ENCODE measurements around the gene MARCHF3. TPM values are rescaled to one million over a fixed set of nuclear protein-coding genes. Genes with fewer than 3 reads are reported as not detected.
"Not testable (repeated sequence)": the region's sequence is repeated elsewhere in the genome, so short reads cannot be mapped to it uniquely, and the experiment has no call there.

MARCHF3 gene
- total RNA-seq, 1 donor from 2014 or later: 4.2 TPM

DNA sequence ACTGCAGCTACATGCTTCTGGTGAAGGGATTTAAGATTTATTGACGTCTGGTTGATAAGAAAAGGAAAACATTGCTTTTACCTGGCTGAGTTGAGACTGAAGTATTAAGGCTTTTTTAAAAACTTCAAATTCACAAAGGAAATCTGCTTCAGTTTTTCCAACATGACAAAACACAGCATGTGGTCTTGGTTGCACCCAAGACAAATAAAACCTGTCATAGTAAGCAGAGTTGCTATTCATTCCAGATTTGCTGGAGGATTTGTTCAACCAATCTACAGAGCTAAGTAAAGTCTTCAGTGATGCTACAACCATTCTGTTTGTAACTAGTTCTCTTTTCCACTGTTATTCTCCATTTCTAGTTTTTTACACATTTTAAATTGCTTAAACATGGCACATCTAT is 31.6 kb upstream of the MARCHF3 start:
- H3K27me3 Mint-ChIP-seq: no peaks in the 10 kb centered on the region
- intact Hi-C loops (cut with micrococcal nuclease): no loop called here
- H3K4me3 Mint-ChIP-seq: no peak overlapping the region
- no peak overlapping the region for H3K27ac Mint-ChIP-seq
- no peaks in the 10 kb centered on the region for H3K9me3 Mint-ChIP-seq
- H3K4me1 Mint-ChIP-seq: peaks cover 10% of the 10 kb centered on the region
- H3K36me3 Mint-ChIP-seq (ENCODE audit: low read depth): no peaks in the 10 kb centered on the region
- no peak for DNase-seq

DNA sequence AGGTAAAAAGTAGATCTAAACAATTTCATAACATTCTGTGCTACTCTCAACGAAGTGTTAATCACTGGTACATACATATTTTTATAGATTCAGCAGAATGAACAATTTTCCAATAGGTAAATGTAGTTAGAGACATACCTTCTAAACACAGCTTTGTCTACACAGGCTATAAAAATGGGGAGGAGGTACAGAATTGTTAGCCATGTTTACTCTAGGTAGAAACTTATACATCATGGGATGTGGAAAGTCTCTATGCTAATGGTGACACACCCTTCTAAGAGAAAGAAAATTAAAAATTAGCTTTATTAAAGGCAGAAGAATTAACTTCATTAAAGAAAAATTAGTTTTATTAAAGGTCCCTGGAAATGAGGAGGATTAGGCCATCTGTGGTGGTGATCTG is 31.2 kb upstream of the MARCHF3 start:
- no peak overlapping the region for H3K27ac Mint-ChIP-seq
- no peaks in the 10 kb centered on the region for H3K27me3 Mint-ChIP-seq
- H3K4me1 Mint-ChIP-seq: peaks cover 10% of the 10 kb centered on the region

DNA sequence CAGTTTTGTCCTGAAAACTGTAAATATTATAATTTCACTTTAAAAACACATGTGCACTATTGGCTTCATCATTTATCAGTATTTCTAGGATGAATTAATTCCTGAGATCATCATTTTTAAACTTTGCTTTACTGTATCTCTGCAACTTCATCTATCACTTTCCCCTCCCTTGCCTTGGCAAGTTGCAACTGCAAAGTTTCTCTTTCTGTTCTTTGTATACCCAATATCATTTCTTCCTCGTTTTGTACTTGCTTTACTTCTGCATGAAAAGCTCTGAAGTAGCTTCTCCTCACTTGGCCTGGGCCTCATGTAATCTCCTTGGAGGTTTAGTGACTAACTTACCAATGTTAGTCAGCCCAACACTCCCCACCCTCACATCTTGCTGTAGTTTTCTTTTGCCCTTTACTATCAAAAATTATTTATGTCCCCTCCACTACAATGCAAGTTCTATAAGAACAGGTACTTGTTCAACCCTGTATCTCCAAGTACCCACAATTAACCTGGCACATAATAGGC is 30.2 kb upstream of the MARCHF3 start:
- Mint-ChIP-seq H3K4me1 (peaks cover 10% of the 10 kb centered on the region), H3K27ac (peak overlapping the region; percentile 12), H3K9me3 (no peaks in the 10 kb centered on the region), H3K4me3 (no peak overlapping the region), H3K36me3 (ENCODE audit: low read depth) (peaks cover 8% of the 10 kb centered on the region), H3K27me3 (no peaks in the 10 kb centered on the region)
- intact Hi-C loops (cut with micrococcal nuclease): no loop called here
- no peak for DNase-seq

More for the DNA sequence above, 31.2 kb upstream of the MARCHF3 start:
- no peaks in the 10 kb centered on the region for H3K9me3 Mint-ChIP-seq
- H3K36me3 Mint-ChIP-seq (ENCODE audit: low read depth): no peaks in the 10 kb centered on the region
- intact Hi-C loops (cut with micrococcal nuclease): no loop called here
- H3K4me3 Mint-ChIP-seq: no peak overlapping the region
- DNase-seq: no peak

DNA sequence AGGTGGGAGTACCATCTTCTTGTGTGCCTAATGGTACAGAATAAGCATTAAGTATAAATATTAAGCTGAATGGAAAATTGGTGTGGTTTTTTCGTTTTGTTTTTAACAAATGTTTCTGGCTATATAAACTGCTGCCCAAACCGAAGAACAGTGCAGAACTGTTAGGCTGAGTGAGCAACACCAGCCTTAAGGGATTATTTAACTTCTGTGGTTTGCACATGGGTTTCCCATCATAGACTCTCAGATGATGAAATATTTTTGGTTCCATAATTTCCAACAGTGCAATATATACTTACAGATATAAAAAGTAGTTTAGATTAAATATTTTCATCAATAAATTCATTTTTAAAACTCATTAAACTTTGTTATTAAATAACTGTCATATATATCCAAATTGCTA is 26.5 kb upstream of the MARCHF3 start:
- DNase-seq: no peak
- Mint-ChIP-seq H3K4me3 (no peak overlapping the region), H3K36me3 (ENCODE audit: low read depth) (peaks cover 13% of the 10 kb centered on the region), H3K9me3 (no peaks in the 10 kb centered on the region), H3K27ac (no peak overlapping the region), H3K27me3 (no peaks in the 10 kb centered on the region), H3K4me1 (peaks cover 10% of the 10 kb centered on the region)
- intact Hi-C loops (cut with micrococcal nuclease): no loop called here

DNA sequence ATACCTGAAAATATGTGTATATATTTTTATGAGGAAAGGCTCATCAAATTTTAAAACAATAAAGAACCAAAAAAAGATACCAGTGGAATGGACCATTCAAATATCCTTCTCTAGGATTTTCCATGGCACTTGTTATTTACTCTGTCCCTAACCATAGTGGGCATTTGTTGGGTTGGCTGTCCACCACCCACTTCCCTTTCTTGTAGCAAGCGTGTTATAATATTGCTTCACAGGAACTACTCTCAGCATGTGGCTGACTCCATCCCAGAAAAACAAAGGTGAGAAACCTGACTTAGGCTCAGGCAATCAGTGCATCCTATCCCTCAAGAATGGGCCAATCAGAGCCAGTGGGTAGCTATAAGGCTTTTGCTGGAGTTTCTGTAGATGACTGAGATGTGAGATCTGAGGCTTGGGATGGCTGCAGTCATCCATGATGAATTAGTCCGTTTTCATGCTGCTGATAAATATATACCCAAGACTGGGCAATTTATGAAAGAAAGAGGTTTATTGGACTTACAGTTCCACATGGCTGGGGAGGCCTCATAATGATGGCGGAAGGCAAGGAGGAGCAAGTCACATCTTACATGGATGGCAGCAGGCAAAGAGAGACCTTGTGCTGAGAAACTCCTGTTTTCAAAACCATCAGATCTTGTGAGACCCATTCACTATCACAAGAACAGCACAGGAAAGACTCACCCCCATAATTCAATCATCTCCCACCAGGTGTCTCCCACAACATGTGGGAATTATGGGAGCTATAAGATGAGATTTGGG is 25.7 kb upstream of the MARCHF3 start:
- Mint-ChIP-seq H3K4me1 (peaks cover 7% of the 10 kb centered on the region), H3K9me3 (no peaks in the 10 kb centered on the region), H3K36me3 (ENCODE audit: low read depth) (peaks cover 13% of the 10 kb centered on the region), H3K4me3 (no peak overlapping the region), H3K27me3 (no peaks in the 10 kb centered on the region), H3K27ac (no peak overlapping the region)
- no peak for DNase-seq
- intact Hi-C loops (cut with micrococcal nuclease): no loop called here

DNA sequence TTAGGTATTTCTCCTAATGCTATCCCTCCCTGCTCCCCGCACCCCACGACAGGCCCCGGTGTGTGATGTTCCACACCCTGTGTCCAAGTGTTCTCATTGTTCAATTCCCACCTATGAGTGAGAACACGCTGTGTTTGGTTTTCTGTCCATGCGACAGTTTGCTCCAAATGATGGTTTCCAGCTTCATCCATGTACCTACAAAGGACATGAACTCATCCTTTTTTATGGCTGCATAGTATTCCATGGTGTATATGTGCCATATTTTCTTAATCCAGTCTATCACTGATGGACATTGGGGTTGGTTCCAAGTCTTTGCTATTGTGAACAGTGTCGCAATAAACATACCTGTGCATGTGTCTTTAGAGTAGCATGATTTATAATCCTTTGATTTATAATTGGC is 23.2 kb upstream of the MARCHF3 start:
- H3K4me3 Mint-ChIP-seq; H3K4me1 Mint-ChIP-seq; H3K27ac Mint-ChIP-seq; DNase-seq; H3K27me3 Mint-ChIP-seq; H3K9me3 Mint-ChIP-seq; intact Hi-C loops (cut with micrococcal nuclease): not testable (repeated sequence)
- peaks cover 13% of the 10 kb centered on the region for H3K36me3 Mint-ChIP-seq (ENCODE audit: low read depth)

DNA sequence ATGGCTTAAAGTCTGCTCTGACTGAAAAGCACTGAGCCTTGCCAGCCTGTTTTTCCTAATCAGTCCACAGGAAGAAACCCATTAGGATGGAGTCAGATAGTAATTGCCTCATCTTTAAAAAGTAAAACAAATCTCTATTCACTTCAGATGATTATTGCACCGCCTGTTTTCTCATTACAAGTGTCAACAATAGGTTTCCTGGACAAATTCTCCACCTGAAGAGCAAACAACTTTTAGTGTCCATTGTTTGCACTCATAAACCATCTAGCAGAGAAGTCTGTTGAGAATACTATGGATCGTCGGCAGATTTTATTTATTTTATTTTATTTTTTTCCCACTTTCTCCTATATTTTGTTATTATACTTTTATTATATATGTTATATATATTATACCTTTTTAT is 22.7 kb upstream of the MARCHF3 start:
- no peaks in the 10 kb centered on the region for H3K4me1 Mint-ChIP-seq
- H3K9me3 Mint-ChIP-seq: no peaks in the 10 kb centered on the region
- intact Hi-C loops (cut with micrococcal nuclease): no loop called here
- H3K27me3 Mint-ChIP-seq: no peaks in the 10 kb centered on the region
- no peak overlapping the region for H3K4me3 Mint-ChIP-seq
- no peak overlapping the region for H3K27ac Mint-ChIP-seq
- no peak for DNase-seq
- H3K36me3 Mint-ChIP-seq (ENCODE audit: low read depth): peaks cover 13% of the 10 kb centered on the region

DNA sequence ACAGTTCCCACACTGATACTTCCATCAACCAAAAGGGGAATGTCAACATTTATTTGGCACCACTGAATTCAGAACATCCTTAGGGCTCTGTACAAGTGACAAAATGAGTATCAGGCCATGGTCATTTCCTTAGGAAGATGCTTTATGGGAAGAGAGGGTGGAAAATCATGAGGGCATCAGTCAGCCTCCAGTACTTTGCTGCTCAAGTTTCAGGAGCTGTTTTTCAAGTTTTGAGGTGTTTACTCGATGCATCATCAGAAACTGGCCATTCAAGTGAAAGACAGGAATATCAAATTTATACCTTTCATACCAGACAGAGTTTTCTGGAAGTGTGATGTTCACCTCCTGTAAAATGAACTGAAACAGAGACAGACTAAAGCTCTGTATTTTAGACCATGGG is 21.2 kb upstream of the MARCHF3 start:
- Mint-ChIP-seq H3K36me3 (ENCODE audit: low read depth) (peaks cover 13% of the 10 kb centered on the region), H3K4me1 (no peaks in the 10 kb centered on the region), H3K4me3 (no peak overlapping the region), H3K9me3 (no peaks in the 10 kb centered on the region), H3K27ac (no peak overlapping the region), H3K27me3 (no peaks in the 10 kb centered on the region)
- intact Hi-C loops (cut with micrococcal nuclease): no loop called here
- no peak for DNase-seq

DNA sequence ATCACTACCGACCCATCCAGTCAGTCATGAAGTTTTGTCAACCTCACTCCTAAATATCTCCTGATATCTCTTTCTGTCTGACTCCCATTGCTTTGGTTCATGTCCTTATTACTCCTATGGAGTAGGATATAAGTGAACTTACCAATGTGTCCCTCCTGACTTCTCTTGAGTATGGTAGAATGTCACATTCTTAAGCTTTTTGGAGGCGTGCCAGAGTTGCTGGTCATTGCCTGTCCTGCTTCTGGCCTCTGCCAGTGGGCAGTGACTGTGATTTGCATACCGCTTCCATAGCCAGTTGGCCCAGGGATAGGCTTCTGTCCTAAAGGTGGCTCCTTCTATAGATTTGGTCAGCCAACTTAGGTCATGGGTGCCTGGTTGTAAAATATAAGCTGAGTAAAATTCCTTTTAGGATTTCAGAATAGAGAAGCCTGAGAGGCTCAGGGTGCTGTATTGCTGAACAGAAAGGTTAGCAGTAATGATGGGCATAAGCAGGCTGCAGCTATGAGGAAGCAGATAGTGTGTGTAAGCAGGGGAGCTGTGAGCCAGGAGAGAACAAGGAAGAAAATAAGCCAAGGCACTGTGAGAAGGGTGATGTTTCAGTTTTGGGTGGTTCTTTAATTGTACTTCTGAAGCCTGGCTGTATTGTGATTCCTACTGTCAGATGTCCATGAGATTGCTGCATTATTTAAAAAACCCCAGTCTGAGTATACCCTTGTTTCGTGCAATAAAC is 16.1 kb upstream of the MARCHF3 start:
- Mint-ChIP-seq H3K36me3 (ENCODE audit: low read depth) (no peaks in the 10 kb centered on the region), H3K27ac (no peak overlapping the region), H3K9me3 (no peaks in the 10 kb centered on the region), H3K27me3 (no peaks in the 10 kb centered on the region), H3K4me1 (no peaks in the 10 kb centered on the region), H3K4me3 (no peak overlapping the region)
- no peak for DNase-seq
- intact Hi-C loops (cut with micrococcal nuclease): no loop called here

DNA sequence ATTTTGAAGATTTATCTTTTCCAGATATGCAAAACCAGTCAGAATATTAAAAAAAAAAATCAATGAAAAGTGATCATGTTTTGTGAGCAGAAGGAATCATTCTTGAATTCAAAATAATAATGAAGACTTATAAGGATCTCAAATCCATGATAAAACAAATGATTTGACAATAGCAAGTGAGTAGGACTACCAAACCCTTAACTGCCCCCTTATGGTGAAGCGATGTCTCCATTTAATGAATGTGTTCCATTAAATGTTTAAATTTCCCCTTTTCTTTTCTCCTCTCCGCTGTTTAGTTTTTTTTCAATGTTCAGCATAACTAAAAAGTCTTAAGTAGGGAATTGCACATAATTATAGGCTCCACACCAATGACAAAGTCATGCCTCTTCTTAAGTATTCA is 12.2 kb upstream of the MARCHF3 start:
- H3K9me3 Mint-ChIP-seq: no peaks in the 10 kb centered on the region
- no peak overlapping the region for H3K4me3 Mint-ChIP-seq
- DNase-seq: no peak
- intact Hi-C loops (cut with micrococcal nuclease): no loop called here
- no peak overlapping the region for H3K27ac Mint-ChIP-seq
- no peaks in the 10 kb centered on the region for H3K27me3 Mint-ChIP-seq
- H3K4me1 Mint-ChIP-seq: no peaks in the 10 kb centered on the region
- H3K36me3 Mint-ChIP-seq (ENCODE audit: low read depth): no peaks in the 10 kb centered on the region

DNA sequence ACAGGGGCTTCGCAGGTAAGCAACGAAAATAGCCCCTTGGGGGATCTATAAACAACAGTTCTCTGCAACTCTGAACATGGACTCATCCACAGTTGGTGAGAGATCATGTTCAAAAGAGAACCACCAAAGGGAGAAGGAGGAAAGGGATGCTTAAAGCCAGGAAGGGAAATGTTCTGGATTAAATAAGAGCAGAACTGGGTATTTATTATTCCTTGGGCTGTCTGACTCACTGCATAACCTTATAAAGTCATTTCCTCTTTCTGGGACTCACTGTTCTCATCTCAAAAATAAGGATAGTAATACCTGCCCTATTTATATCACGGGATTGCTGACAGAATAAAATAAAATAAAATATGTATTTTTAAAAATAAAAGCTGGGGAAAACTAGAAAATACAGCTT is 11.2 kb upstream of the MARCHF3 start:
- no peak overlapping the region for H3K4me3 Mint-ChIP-seq
- intact Hi-C loops (cut with micrococcal nuclease): no loop called here
- no peaks in the 10 kb centered on the region for H3K4me1 Mint-ChIP-seq
- DNase-seq: no peak
- H3K9me3 Mint-ChIP-seq: no peaks in the 10 kb centered on the region
- no peak overlapping the region for H3K27ac Mint-ChIP-seq
- no peaks in the 10 kb centered on the region for H3K27me3 Mint-ChIP-seq
- no peaks in the 10 kb centered on the region for H3K36me3 Mint-ChIP-seq (ENCODE audit: low read depth)

DNA sequence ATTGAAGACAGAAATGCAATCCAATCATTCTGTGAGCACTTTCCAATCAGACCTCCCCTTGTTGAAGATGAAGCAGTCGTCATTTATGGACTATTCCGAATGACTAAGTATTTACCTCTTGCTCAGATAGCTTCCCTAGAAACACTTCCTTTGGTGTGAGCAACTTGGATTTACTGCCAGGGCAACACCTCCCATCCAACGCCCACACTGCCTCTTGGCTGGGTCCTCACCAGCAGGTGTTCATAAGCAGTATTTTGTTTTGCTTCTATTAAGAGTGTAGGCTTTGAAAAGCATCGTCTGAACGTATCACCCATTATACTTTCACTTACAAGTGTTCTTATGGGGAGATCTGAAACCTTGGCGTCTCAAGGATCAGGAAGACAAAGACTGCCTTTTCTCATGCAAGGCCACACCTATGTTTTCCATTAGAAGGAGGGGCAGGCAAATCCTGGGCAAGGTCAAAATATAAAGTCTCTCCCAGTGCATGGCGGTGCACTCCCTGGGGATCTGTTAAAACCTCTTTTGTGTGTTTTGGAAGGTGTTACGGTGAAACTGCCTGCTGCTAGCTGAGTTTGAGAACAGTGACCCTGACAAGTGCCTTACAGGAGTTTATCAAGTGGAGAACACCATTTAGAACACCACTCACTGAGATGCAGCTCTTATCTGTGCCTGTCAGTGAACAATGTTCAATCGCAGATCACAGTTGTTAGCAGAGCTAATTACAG is 10.6 kb upstream of the MARCHF3 start:
- H3K27me3 Mint-ChIP-seq: no peaks in the 10 kb centered on the region

DNA sequence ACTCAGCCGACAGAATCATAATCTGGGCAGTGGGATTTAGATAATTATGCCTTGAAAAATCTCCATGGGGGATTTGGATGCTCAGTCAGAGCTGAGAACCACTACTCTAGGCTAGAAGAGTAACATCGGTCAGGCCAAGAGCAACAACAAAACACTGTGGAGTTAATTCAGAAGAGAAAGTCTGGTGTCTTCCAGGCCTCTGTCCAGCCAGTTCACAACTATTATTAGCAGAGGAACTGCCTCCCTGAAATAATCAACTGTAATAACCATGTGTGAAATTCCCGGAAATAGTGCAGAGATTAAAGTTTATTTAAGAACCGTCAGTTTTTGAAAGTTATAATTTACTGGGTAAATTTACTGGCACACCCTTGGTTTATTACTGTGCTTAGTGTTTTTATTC is 8.2 kb upstream of the MARCHF3 start:
- Mint-ChIP-seq H3K4me1 (no peaks in the 10 kb centered on the region), H3K27me3 (peaks cover 8% of the 10 kb centered on the region), H3K36me3 (ENCODE audit: low read depth) (no peaks in the 10 kb centered on the region), H3K27ac (no peak overlapping the region), H3K9me3 (no peaks in the 10 kb centered on the region), H3K4me3 (no peak overlapping the region)
- intact Hi-C loops (cut with micrococcal nuclease): no loop called here
- no peak for DNase-seq

More for the DNA sequence above, 10.6 kb upstream of the MARCHF3 start:
- Mint-ChIP-seq H3K36me3 (ENCODE audit: low read depth) (no peaks in the 10 kb centered on the region), H3K9me3 (no peaks in the 10 kb centered on the region), H3K4me1 (no peaks in the 10 kb centered on the region), H3K4me3 (no peak overlapping the region), H3K27ac (no peak overlapping the region)
- no peak for DNase-seq
- intact Hi-C loops (cut with micrococcal nuclease): no loop called here

DNA sequence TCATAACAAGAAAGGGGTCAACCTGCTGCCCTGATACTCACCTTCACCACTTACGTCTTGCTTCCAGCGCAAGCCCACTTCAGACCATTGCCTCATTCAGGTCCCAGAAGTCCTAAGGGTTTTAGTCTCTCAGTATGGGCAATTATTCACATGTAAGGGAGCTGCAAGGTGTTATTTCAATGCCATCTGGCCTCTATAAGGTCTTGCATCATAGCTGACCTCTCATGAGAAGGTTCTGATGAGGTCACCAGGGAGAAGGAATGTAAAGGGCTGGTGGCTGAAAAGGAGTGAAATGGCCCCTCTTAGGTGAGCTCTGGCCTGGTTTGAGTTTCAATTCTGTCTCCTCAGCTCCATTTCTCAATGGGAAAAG is 1.5 kb upstream of the MARCHF3 start:
- Mint-ChIP-seq H3K4me1 (peaks cover 10% of the 10 kb centered on the region), H3K27me3 (peaks cover 33% of the 10 kb centered on the region), H3K4me3 (peak overlapping the region; percentile 92), H3K27ac (peak overlapping the region; percentile 45), H3K9me3 (no peaks in the 10 kb centered on the region), H3K36me3 (ENCODE audit: low read depth) (no peaks in the 10 kb centered on the region)
- intact Hi-C loops (cut with micrococcal nuclease): loop anchor here (2.0 to 5.0 kb wide), 5 partner anchors 180 to 485 kb away; partner anchors contain the start of genes LMNB1, PHAX and PRRC1
- no peak for DNase-seq

Data from activated CD4-positive, alpha-beta T cell treated with anti-CD3 and anti-CD28 coated beads, Interleukin-2, amount 10 ng/mL, durations not matched to agents 24 days and 14 days (primary cell).